ENCODE data around the gene HOXD13.

HOXD13 gene

GRCh38 chr2:176091329-176092258 lies 927 bp upstream of the HOXD13 start:
- no peaks in the 10 kb centered on the region for H3K36me3 Mint-ChIP-seq (ENCODE audit: low read depth)
- H3K27ac Mint-ChIP-seq, result no peak overlapping the region
- H3K27me3 Mint-ChIP-seq (ENCODE audit: low read depth), result peaks cover 96% of the 10 kb centered on the region
- TF ChIP-seq CTCF (IDR thresholded peaks at IDR 0.05; ENCODE audit: unreplicated experiment in 3 of 3), result no peak
- peak overlapping the region; percentile 70 to 82 (median 75) for H3K4me3 Mint-ChIP-seq
- peaks cover 18% of the 10 kb centered on the region for H3K4me1 Mint-ChIP-seq
- H3K9me3 Mint-ChIP-seq, result peaks cover 3% of the 10 kb centered on the region

- H3K27me3 Mint-ChIP-seq (ENCODE audit: low read depth), result peaks cover 96% of the 10 kb centered on the region
- peak overlapping the region; percentile 22 to 78 (median 52) for H3K4me3 Mint-ChIP-seq
- H3K27ac Mint-ChIP-seq, result no peak overlapping the region
- no peaks in the 10 kb centered on the region for H3K36me3 Mint-ChIP-seq (ENCODE audit: low read depth)
- H3K9me3 Mint-ChIP-seq, result no peaks in the 10 kb centered on the region
- TF ChIP-seq CTCF (IDR thresholded peaks at IDR 0.05; ENCODE audit: unreplicated experiment in 3 of 3), result no peak
- peaks cover 28% of the 10 kb centered on the region for H3K4me1 Mint-ChIP-seq
Measured at GRCh38 chr2:176093145-176093897, 800 bp downstream of the HOXD13 start.

- Mint-ChIP-seq H3K27ac (no peak overlapping the region), H3K9me3 (no peaks in the 10 kb centered on the region), H3K4me1 (peaks cover 29% of the 10 kb centered on the region), H3K36me3 (ENCODE audit: low read depth) (no peaks in the 10 kb centered on the region), H3K27me3 (ENCODE audit: low read depth) (peaks cover 96% of the 10 kb centered on the region), H3K4me3 (peak overlapping the region; percentile 22 to 78 (median 48))
- no peak for TF ChIP-seq CTCF (IDR thresholded peaks at IDR 0.05; ENCODE audit: unreplicated experiment in 3 of 3)
Measured at GRCh38 chr2:176093898-176094249, 1.4 kb downstream of the HOXD13 start.

- Mint-ChIP-seq H3K4me1 (peaks cover 31% of the 10 kb centered on the region), H3K27ac (no peak overlapping the region), H3K9me3 (no peaks in the 10 kb centered on the region), H3K27me3 (ENCODE audit: low read depth) (peaks cover 96% of the 10 kb centered on the region), H3K4me3 (no peak overlapping the region), H3K36me3 (ENCODE audit: low read depth) (no peaks in the 10 kb centered on the region)
- TF ChIP-seq CTCF (IDR thresholded peaks at IDR 0.05; ENCODE audit: unreplicated experiment in 3 of 3), result no peak
Measured at GRCh38 chr2:176094349-176094748, 1.8 kb downstream of the HOXD13 start.

- H3K36me3 Mint-ChIP-seq (ENCODE audit: low read depth), result no peaks in the 10 kb centered on the region
- H3K9me3 Mint-ChIP-seq, result no peaks in the 10 kb centered on the region
- TF ChIP-seq CTCF (IDR thresholded peaks at IDR 0.05; ENCODE audit: unreplicated experiment in 3 of 3), result no peak
- peaks cover 96% of the 10 kb centered on the region for H3K27me3 Mint-ChIP-seq (ENCODE audit: low read depth)
- H3K4me1 Mint-ChIP-seq, result peaks cover 31% of the 10 kb centered on the region
- H3K4me3 Mint-ChIP-seq, result no peak overlapping the region
- no peak overlapping the region for H3K27ac Mint-ChIP-seq
Measured at GRCh38 chr2:176095421-176095820, 2.9 kb downstream of the HOXD13 start.

All from nephron (organoid).